H9 (cell line): ENCODE results near the gene PRR3. TPM values are rescaled to one million over a fixed set of nuclear protein-coding genes. Genes with fewer than 3 reads are reported as not detected.
"Not testable (repeated sequence)": the region's sequence is repeated elsewhere in the genome, so short reads cannot be mapped to it uniquely, and the experiment has no call there.

Source experiments
- DNase-seq: peaks from one replicate; pipeline ENCODE4 v3.0.0-alpha.2; 2017
- H2AFZ ChIP-seq: one replicate; pipeline ENCODE4 v1.6.1; 2013; ENCODE audit warnings: mild to moderate bottlenecking, low read length, control low read depth, moderate library complexity
- H2AK5ac ChIP-seq: 2 replicates; pipeline ENCODE4 v1.6.1; 2013; ENCODE audit warnings: low read length, control low read depth, mixed read lengths; ENCODE audit not compliant: insufficient read length
- H2BK120ac ChIP-seq: one replicate; pipeline ENCODE4 v1.6.1; 2013; ENCODE audit warnings: low read depth, mild to moderate bottlenecking, low read length, control low read depth, inconsistent platforms; ENCODE audit not compliant: poor library complexity, severe bottlenecking
- H2BK12ac ChIP-seq: 2 replicates; pipeline ENCODE4 v1.6.1; 2013; ENCODE audit warnings: low read length, control low read depth, mixed read lengths, low read depth; ENCODE audit not compliant: insufficient read length
- H2BK15ac ChIP-seq: 2 replicates; pipeline ENCODE4 v1.6.1; 2013; ENCODE audit warnings: low read depth, low read length, control low read depth
- H2BK20ac ChIP-seq: one replicate; pipeline ENCODE4 v1.6.1; 2013; ENCODE audit warnings: low read depth, mild to moderate bottlenecking, low read length, control low read depth, inconsistent platforms; ENCODE audit not compliant: poor library complexity, severe bottlenecking
- H2BK5ac ChIP-seq: 2 replicates; pipeline ENCODE4 v1.6.1; 2013; ENCODE audit warnings: low read length, control low read depth, mixed read lengths; ENCODE audit not compliant: insufficient read length
- H3K14ac ChIP-seq: 2 replicates; pipeline ENCODE4 v1.6.1; 2013; ENCODE audit warnings: low read length, control low read depth; ENCODE audit not compliant: insufficient read depth
- H3K18ac ChIP-seq: 2 replicates; pipeline ENCODE4 v1.6.1; 2013; ENCODE audit warnings: low read depth, mild to moderate bottlenecking, mixed read lengths, low read length, control low read depth; ENCODE audit not compliant: insufficient read length
- H3K23ac ChIP-seq: 2 replicates; pipeline ENCODE4 v1.6.1; 2013; ENCODE audit warnings: low read length, control low read depth, mixed read lengths, low read depth; ENCODE audit not compliant: insufficient read length
- H3K23me2 ChIP-seq: 2 replicates; pipeline ENCODE4 v1.6.1; 2013; ENCODE audit warnings: low read depth, mild to moderate bottlenecking, mixed read lengths, low read length, control low read depth; ENCODE audit not compliant: insufficient read length, poor library complexity, severe bottlenecking
- H3K27ac ChIP-seq: 2 replicates; pipeline ENCODE4 v1.5.1; 2013; ENCODE audit warnings: low read length, control low read depth, mixed read lengths, low read depth; ENCODE audit not compliant: insufficient read length
- H3K27me3 ChIP-seq: 2 replicates; pipeline ENCODE4 v1.6.1; 2013; ENCODE audit warnings: low read length, control low read depth, inconsistent platforms; ENCODE audit not compliant: insufficient read depth
- H3K4ac ChIP-seq: 2 replicates; pipeline ENCODE4 v1.6.1; 2013; ENCODE audit warnings: low read depth, mild to moderate bottlenecking, control low read depth, inconsistent platforms, low read length, moderate library complexity
- H3K4me1 ChIP-seq: 2 replicates; pipeline ENCODE4 v1.6.1; 2013; ENCODE audit warnings: low read length, control low read depth, inconsistent platforms; ENCODE audit not compliant: insufficient read depth
- H3K4me2 ChIP-seq: 2 replicates; pipeline ENCODE4 v1.6.1; 2013; ENCODE audit warnings: low read length, control low read depth, mixed read lengths; ENCODE audit not compliant: insufficient read length, insufficient read depth
- H3K56ac ChIP-seq: 2 replicates; pipeline ENCODE4 v1.6.1; 2013; ENCODE audit warnings: low read depth, mild to moderate bottlenecking, mixed read lengths, low read length, control low read depth; ENCODE audit not compliant: insufficient read length
- H3K79me1 ChIP-seq: 2 replicates; pipeline ENCODE4 v1.6.1; 2013; ENCODE audit warnings: low read depth, mild to moderate bottlenecking, moderate library complexity, low read length, control low read depth, inconsistent platforms; ENCODE audit not compliant: insufficient read depth, poor library complexity, severe bottlenecking
- H3K79me2 ChIP-seq: 2 replicates; pipeline ENCODE4 v1.6.1; 2013; ENCODE audit warnings: low read length, control low read depth, inconsistent platforms; ENCODE audit not compliant: insufficient read depth
- H3K9ac ChIP-seq: 2 replicates; pipeline ENCODE4 v1.6.1; 2013; ENCODE audit warnings: low read length, control low read depth, mixed read lengths; ENCODE audit not compliant: insufficient read length; ENCODE audit errors: extremely low read depth
- H3K9me3 ChIP-seq: one replicate; pipeline ENCODE4 v1.6.1; 2013; ENCODE audit warnings: low read depth, low read length, inconsistent platforms; ENCODE audit not compliant: control insufficient read depth
- H3T11ph ChIP-seq: one replicate; pipeline ENCODE4 v1.6.1; 2013; ENCODE audit warnings: mild to moderate bottlenecking, low read length, control low read depth, inconsistent platforms
- H4K20me1 ChIP-seq: one replicate; pipeline ENCODE4 v1.6.1; 2013; ENCODE audit not compliant: control insufficient read depth, insufficient read length, insufficient read depth
- H4K5ac ChIP-seq: 2 replicates; pipeline ENCODE4 v1.6.1; 2013; ENCODE audit warnings: low read depth, mild to moderate bottlenecking, mixed read lengths, low read length, control low read depth; ENCODE audit not compliant: insufficient read length
- H4K8ac ChIP-seq: replicated peaks from 2 replicates; pipeline ENCODE4 v1.6.1; 2013; ENCODE audit warnings: low read length, control low read depth, mixed read lengths, low read depth; ENCODE audit not compliant: insufficient read length
- H4K91ac ChIP-seq: 2 replicates; pipeline ENCODE4 v1.6.1; 2013; ENCODE audit warnings: low read depth, mild to moderate bottlenecking, moderate library complexity, mixed read lengths, low read length, control low read depth; ENCODE audit not compliant: insufficient read length
- H3K27ac Mint-ChIP-seq, 3 experiments: 2 replicates in 2 of 3; 3 replicates in 1 of 3; pipeline ENCODE4 v1.8.0; 2020 to 2021; ENCODE audit warnings: mixed read lengths in 3 of 3, mild to moderate bottlenecking in 1 of 3, moderate library complexity in 1 of 3
- H3K27me3 Mint-ChIP-seq: 2 replicates; pipeline ENCODE4 v1.8.0; 2021; ENCODE audit warnings: low read depth, mild to moderate bottlenecking, moderate library complexity, mixed read lengths
- H3K36me3 Mint-ChIP-seq, 3 experiments: 2 replicates in 2 of 3; 3 replicates in 1 of 3; pipeline ENCODE4 v1.8.0; 2020 to 2021; ENCODE audit warnings: low read depth in 3 of 3, mixed read lengths in 3 of 3; ENCODE audit not compliant: insufficient read depth in 1 of 3
- H3K4me1 Mint-ChIP-seq, 2 experiments: 2 replicates each; pipeline ENCODE4 v1.8.0; 2020; ENCODE audit warnings: mixed read lengths in 2 of 2
- H3K4me3 Mint-ChIP-seq, 2 experiments: 2 replicates in 1 of 2; 3 replicates in 1 of 2; pipeline ENCODE4 v1.8.0; 2020 to 2021; ENCODE audit warnings: mild to moderate bottlenecking in 2 of 2, mixed read lengths in 2 of 2, moderate library complexity in 1 of 2
- H3K9me3 Mint-ChIP-seq, 2 experiments: 2 replicates in 1 of 2; 3 replicates in 1 of 2; pipeline ENCODE4 v1.8.0; 2020; ENCODE audit warnings: mild to moderate bottlenecking in 2 of 2, mixed read lengths in 2 of 2, moderate library complexity in 1 of 2
- WGBS: extraction: QIAGEN DNeasy Blood & Tissue Kit; methylation state at CpG from one replicate; pipeline ENCODE4 v1.1.7; 2013; ENCODE audit warnings: missing lambda C conversion rate, low lambda C conversion rate, mixed read lengths; ENCODE audit not compliant: insufficient read length; ENCODE audit errors: extremely low coverage; 5-methylcytosine and 5-hydroxymethylcytosine counted together
- total RNA-seq: library from RNA; stranded (reverse); gene quantifications from 2 replicates; pipeline ENCODE4 v1.2.1, GENCODE V29; 2021

The PRR3 gene
- total RNA-seq, 1 experiment from 2014 or later = 17.0 TPM

DNA sequence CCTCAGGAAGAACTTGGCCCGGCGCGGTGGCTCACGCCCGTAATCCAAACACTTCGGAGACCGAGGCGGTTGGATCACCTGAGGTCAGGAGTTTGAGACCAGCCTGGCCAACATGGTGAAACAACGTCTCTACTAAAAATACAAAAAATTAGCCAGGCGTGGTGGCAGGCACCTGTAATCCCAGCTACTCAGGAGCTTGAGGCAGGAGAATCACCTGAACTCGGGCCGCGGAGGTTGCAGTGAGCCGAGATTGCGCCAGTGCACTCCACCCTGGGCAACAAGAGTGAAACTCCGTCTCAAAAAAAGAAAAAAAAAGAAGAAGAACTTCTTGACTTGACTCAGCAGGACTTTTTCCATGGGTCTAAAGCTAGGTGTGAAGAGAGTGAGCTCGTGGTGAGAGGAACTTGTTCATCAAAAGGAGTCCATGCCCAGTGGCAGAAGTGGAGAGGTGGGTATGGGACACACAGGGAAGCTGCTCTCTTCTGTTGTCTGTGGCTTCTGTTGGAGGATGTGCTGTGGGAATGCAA lies 27.7 kb upstream of the PRR3 start:
- peaks cover 17% of the 10 kb centered on the region for H3K27me3 Mint-ChIP-seq
- H3K27me3 ChIP-seq, H4K5ac ChIP-seq, H3K79me2 ChIP-seq, H3K18ac ChIP-seq, H4K20me1 ChIP-seq, H3K23ac ChIP-seq, H3K23me2 ChIP-seq, H2AFZ ChIP-seq, H4K8ac ChIP-seq, H3K9ac ChIP-seq, H2BK120ac ChIP-seq, H3K4me1 ChIP-seq, H3K27ac Mint-ChIP-seq, H3K36me3 Mint-ChIP-seq, H3K14ac ChIP-seq, H3K79me1 ChIP-seq, H2AK5ac ChIP-seq, H2BK12ac ChIP-seq, H3K4me2 ChIP-seq, DNase-seq, H2BK5ac ChIP-seq, H3K4me1 Mint-ChIP-seq, H3K9me3 Mint-ChIP-seq, H3K9me3 ChIP-seq, H3K4ac ChIP-seq, H2BK15ac ChIP-seq, H3K4me3 Mint-ChIP-seq, H3T11ph ChIP-seq, H4K91ac ChIP-seq, H2BK20ac ChIP-seq, H3K27ac ChIP-seq, H3K56ac ChIP-seq: not testable (repeated sequence)
- no CpG with 5 or more reads among the region's 17 CpGs for WGBS
